HepG2 (cell line): Measurements from ENCODE around the gene NR2F6.

Experiments used
- CENPT ChIP-seq: sonication (generic); formaldehyde crosslinking; IDR thresholded peaks from 2 replicates; pipeline ENCODE4 v1.8.0; 2022; ENCODE audit warnings: low read depth, mild to moderate bottlenecking, moderate library complexity, missing genetic modification reagents
- CREB1 ChIP-seq, 2 experiments: fragments of 450-650 bp in 1 of 2; IDR thresholded peaks; 2 replicates each; pipeline ENCODE4 v1.6.1; 2016 to 2017; ENCODE audit warnings: control low read depth in 1 of 2, mild to moderate bottlenecking in 1 of 2, missing compliant biosample characterization in 1 of 2, missing genetic modification characterization in 1 of 2
- CTCF ChIP-seq: sonication (generic); formaldehyde crosslinking; IDR thresholded peaks from 2 replicates; pipeline ENCODE4 v1.5.0; 2020; ENCODE audit warnings: mild to moderate bottlenecking, missing genetic modification reagents, moderate library complexity
- FOXK2 ChIP-seq: fragments of 450-650 bp; IDR thresholded peaks from 2 replicates; pipeline ENCODE4 v1.6.1; 2016
- LBX2 ChIP-seq: sonication (generic); formaldehyde crosslinking; IDR thresholded peaks from 2 replicates; pipeline ENCODE4 v1.5.0; 2020; ENCODE audit warnings: missing genetic modification reagents, mild to moderate bottlenecking, borderline replicate concordance
- NFAT5 ChIP-seq: sonication (generic); formaldehyde crosslinking; IDR thresholded peaks from 2 replicates; pipeline ENCODE4 v1.4.0; 2020; ENCODE audit warnings: missing genetic modification reagents
- PBX2 ChIP-seq: IDR thresholded peaks from 2 replicates; pipeline ENCODE4 v1.6.1; 2016; ENCODE audit warnings: control low read depth
- POLR2AphosphoS2 ChIP-seq: IDR thresholded peaks from 2 replicates; pipeline ENCODE4 v1.6.1; 2011; ENCODE audit warnings: low read depth, low read length, improper control_type of control experiment
- THRA ChIP-seq: sonication (generic); formaldehyde crosslinking; IDR thresholded peaks from 2 replicates; pipeline ENCODE4 v1.4.0; 2020; ENCODE audit warnings: missing genetic modification reagents, borderline replicate concordance
- ZBTB1 ChIP-seq: sonication (generic); formaldehyde crosslinking; IDR thresholded peaks from 2 replicates; pipeline ENCODE4 v1.4.0; 2020; ENCODE audit warnings: missing genetic modification reagents, borderline replicate concordance
- ZKSCAN8 ChIP-seq: IDR thresholded peaks from 2 replicates; pipeline ENCODE4 v1.6.1; 2016; ENCODE audit warnings: borderline replicate concordance, missing genetic modification reagents, missing compliant biosample characterization

- no peak for TF ChIP-seq THRA (CRISPR knock-in tag)
- TF ChIP-seq ZBTB1 (CRISPR knock-in tag): no peak
- no peak for TF ChIP-seq CREB1 (IDR thresholded peaks at IDR 0.05)
- TF ChIP-seq CREB1 (CRISPR knock-in tag; IDR thresholded peaks at IDR 0.05): no peak
- TF ChIP-seq FOXK2: no peak
- no peak for TF ChIP-seq NFAT5 (CRISPR knock-in tag)
- TF ChIP-seq CENPT (CRISPR knock-in tag): no peak
- no peak for TF ChIP-seq CTCF (CRISPR knock-in tag)
- no peak for TF ChIP-seq POLR2AphosphoS2
- TF ChIP-seq ZKSCAN8 (CRISPR knock-in tag): no peak
- no peak for TF ChIP-seq PBX2
- TF ChIP-seq LBX2: no peak
Observed at GRCh38 chr19:17209126-17210036, 36.3 kb downstream of the NR2F6 start.
